K562 (cell line): ENCODE measurements around the gene RAB6A. TPM values are rescaled to one million over a fixed set of nuclear protein-coding genes. Genes with fewer than 3 reads are reported as not detected.

Source experiments
- BMI1 ChIP-seq: fragments of 150-350 bp; IDR thresholded peaks from 2 replicates; pipeline ENCODE4 v1.6.1; 2014; ENCODE audit warnings: low read length
- GTF3C2 ChIP-seq: IDR thresholded peaks from 3 replicates; pipeline ENCODE4 v1.6.1; 2011; ENCODE audit warnings: borderline replicate concordance, mild to moderate bottlenecking, moderate library complexity; ENCODE audit not compliant: insufficient read length; ENCODE audit errors: extremely low read depth
- PHF8 ChIP-seq: fragments of 200-600 bp; sonication (generic); IDR thresholded peaks from 2 replicates; pipeline ENCODE4 v1.6.1; 2012; ENCODE audit warnings: mixed run types, mild to moderate bottlenecking, inconsistent platforms, low read length, moderate library complexity, borderline replicate concordance
- REST ChIP-seq, 2 experiments: fragments of 450-650 bp; formaldehyde crosslinking in 1 of 2; IDR thresholded peaks; 2 replicates each; pipeline versions ENCODE4 v1.4.0 to v1.6.1; 2014 to 2020; ENCODE audit warnings: mild to moderate bottlenecking in 2 of 2, borderline replicate concordance in 1 of 2, low read depth in 1 of 2
- TCFL5 ChIP-seq: fragments of 250-450 bp; sonication (Bioruptor Pico); conservative IDR thresholded peaks from 2 replicates; pipeline ENCODE4 v1.6.1; 2021; ENCODE audit warnings: mild to moderate bottlenecking, moderate library complexity, matching md5 sums
- ZNF449 ChIP-seq: fragments of 250-450 bp; sonication (Bioruptor Pico); IDR thresholded peaks from 2 replicates; pipeline ENCODE4 v1.8.0; 2022; ENCODE audit warnings: moderate library complexity, mild to moderate bottlenecking, inconsistent platforms
- ZNF592 ChIP-seq: fragments of 450-650 bp; IDR thresholded peaks from 2 replicates; pipeline ENCODE4 v1.6.1; 2017; ENCODE audit warnings: antibody characterized with exemption, mild to moderate bottlenecking
- ZSCAN29 ChIP-seq: fragments of 450-650 bp; IDR thresholded peaks from 2 replicates; pipeline ENCODE4 v1.6.1; 2017
- polyA plus RNA-seq, 8 experiments: library from polyadenylated mRNA; depleted of rRNA in 4 of 8; stranded (reverse) in 5 of 8; unstranded in 3 of 8; fragments of >200 nt; fragmentation: Nextera tagmentation in 2 of 8; fragmentation: Illumina TruSeq in 1 of 8; extraction: Ambion mirVana in 2 of 8; extraction: Trizol in 1 of 8; gene quantifications; 2 replicates each; pipeline versions ENCODE4 v1.2.1 to v1.2.3, GENCODE V29; 2011 to 2014; ENCODE audit warnings: inconsistent platforms in 1 of 8, missing spikeins in 1 of 8
- total RNA-seq, 7 experiments: library from RNA; depleted of rRNA in 6 of 7; stranded (reverse); fragments of >200 nt in 6 of 7; fragmentation: Illumina TruSeq in 2 of 7; extraction: Trizol in 2 of 7; gene quantifications; 2 replicates each; pipeline versions ENCODE4 v1.2.1 to v1.2.3, GENCODE V29; 2011 to 2021; ENCODE audit warnings: low replicate concordance in 1 of 7

The RAB6A gene
- total and polyA plus RNA-seq, 9 of the 15 experiments (the other 6 are each of a cell fraction or from before 2014, with no cell fraction given) = 14.0 to 95.3 (median 45.4) TPM

GRCh38 chr11:73779084-73779902, 18.4 kb upstream of the RAB6A start (continued):
- TF ChIP-seq ZNF592 (peak; percentile 8), ZNF449 (CRISPR knock-in tag) (no peak), BMI1 (no peak), TCFL5 (CRISPR knock-in tag) (no peak), ZSCAN29 (no peak), PHF8 (peak; percentile 71; the same call in 1 of the 2 replicates), REST (IDR thresholded peaks at IDR 0.05; ENCODE audit: borderline replicate concordance) (peak; percentile 16; the same call in 1 of the 2 replicates), REST (CRISPR knock-in tag; IDR thresholded peaks at IDR 0.05; ENCODE audit: low read depth) (no peak), GTF3C2 (no peak)
